SK-N-MC (cell line): ENCODE measurements around the gene LUC7L3.

ENCODE experiments used
- EZH2 ChIP-seq: fragments of 200-600 bp; sonication (generic); IDR thresholded peaks from one replicate; pipeline ENCODE4 v1.6.1; 2017; ENCODE audit warnings: antibody characterized with exemption
- FOXP2 ChIP-seq: optimal IDR thresholded peaks from 2 replicates; pipeline ENCODE3; 2011; ENCODE audit warnings: mild to moderate bottlenecking, moderate library complexity; ENCODE audit not compliant: insufficient read depth; ENCODE audit errors: extremely low read length, control extremely low read depth
- POLR2AphosphoS5 ChIP-seq: IDR thresholded peaks from 2 replicates; pipeline ENCODE4 v1.6.1; 2012; ENCODE audit warnings: mild to moderate bottlenecking, low read depth, low read length, borderline replicate concordance

- no peak for TF ChIP-seq EZH2
- TF ChIP-seq POLR2AphosphoS5, result no peak
- no peak for TF ChIP-seq FOXP2
Observed at GRCh38 chr17:50688245-50688644, 31.2 kb upstream of the LUC7L3 start.
